HG03342 (cell line): ENCODE data around the gene TNFAIP3.
"Not testable (repeated sequence)": the region's sequence is repeated elsewhere in the genome, so short reads cannot be mapped to it uniquely, and the experiment has no call there.

Source experiments
- ATAC-seq: cut with Tn5 transposase; IDR thresholded peaks from one replicate; pipeline ENCODE4 v1.9.1; 2021; ENCODE audit warnings: mild to moderate bottlenecking, moderate library complexity; ENCODE audit not compliant: unreplicated experiment

TNFAIP3 gene

GRCh38 chr6:137877113-137877512 lies 10.1 kb downstream of the TNFAIP3 start:
- no peak for ATAC-seq

GRCh38 chr6:137877606-137878005 lies 10.5 kb downstream of the TNFAIP3 start:
- no peak for ATAC-seq

GRCh38 chr6:137878029-137878428 lies 11.0 kb downstream of the TNFAIP3 start:
- ATAC-seq: no peak

GRCh38 chr6:137878486-137879285 lies 11.6 kb downstream of the TNFAIP3 start:
- ATAC-seq: no peak

GRCh38 chr6:137879299-137879698 lies 12.2 kb downstream of the TNFAIP3 start:
- ATAC-seq: no peak

- ATAC-seq: no peak
Measured at GRCh38 chr6:137879885-137880745, 13.1 kb downstream of the TNFAIP3 start.

GRCh38 chr6:137880746-137881521 lies 13.9 kb downstream of the TNFAIP3 start:
- ATAC-seq: no peak

- no peak for ATAC-seq
Measured at GRCh38 chr6:137881522-137881886, 14.4 kb downstream of the TNFAIP3 start.

GRCh38 chr6:137882225-137882961 lies 15.3 kb downstream of the TNFAIP3 start:
- ATAC-seq: no peak

- ATAC-seq: no peak
Measured at GRCh38 chr6:137883400-137884148, 16.5 kb downstream of the TNFAIP3 start.

- ATAC-seq: no peak
Measured at GRCh38 chr6:137884149-137884909, 17.3 kb downstream of the TNFAIP3 start.

GRCh38 chr6:137884910-137885229 lies 17.8 kb downstream of the TNFAIP3 start:
- ATAC-seq: not testable (repeated sequence)

- ATAC-seq: not testable (repeated sequence)
Measured at GRCh38 chr6:137886226-137886625, 19.2 kb downstream of the TNFAIP3 start.

GRCh38 chr6:137890983-137891537 lies 24.0 kb downstream of the TNFAIP3 start:
- ATAC-seq: no peak

- no peak for ATAC-seq
Measured at GRCh38 chr6:137892271-137892708, 25.2 kb downstream of the TNFAIP3 start.

- no peak for ATAC-seq
Measured at GRCh38 chr6:137893181-137893580, 26.1 kb downstream of the TNFAIP3 start.

GRCh38 chr6:137893726-137894125 lies 26.7 kb downstream of the TNFAIP3 start:
- no peak for ATAC-seq

GRCh38 chr6:137894378-137894777 lies 27.3 kb downstream of the TNFAIP3 start:
- not testable (repeated sequence) for ATAC-seq
